ENCODE measurements around the gene SPATA33.
"Not testable (repeated sequence)": the region's sequence is repeated elsewhere in the genome, so short reads cannot be mapped to it uniquely, and the experiment has no call there.

SPATA33 gene

GRCh38 chr16:89695086-89695874 lies 37.6 kb downstream of the SPATA33 start:
- no peak for DNase-seq

GRCh38 chr16:89695875-89696669 lies 38.4 kb downstream of the SPATA33 start:
- DNase-seq: no peak

- DNase-seq: no peak
Measured at GRCh38 chr16:89696670-89697128, 39.1 kb downstream of the SPATA33 start.

- no peak for DNase-seq
Measured at GRCh38 chr16:89697161-89697615, 39.6 kb downstream of the SPATA33 start.

GRCh38 chr16:89697616-89698331 lies 40.1 kb downstream of the SPATA33 start:
- DNase-seq: no peak

GRCh38 chr16:89698717-89699116 lies 41.1 kb downstream of the SPATA33 start:
- DNase-seq: not testable (repeated sequence)

GRCh38 chr16:89699629-89700099 lies 42.0 kb downstream of the SPATA33 start:
- not testable (repeated sequence) for DNase-seq

- peak; percentile 97 to 98 for DNase-seq
Measured at GRCh38 chr16:89700100-89700648, 42.5 kb downstream of the SPATA33 start.

- peak in 1 of 2 donors; percentile 44 for DNase-seq
Measured at GRCh38 chr16:89700649-89701424, 43.2 kb downstream of the SPATA33 start.

- peak; percentile 92 to 97 for DNase-seq
Measured at GRCh38 chr16:89701425-89702406, 44.1 kb downstream of the SPATA33 start, which contains the start of gene SPATA2L. Gene SPATA2L (minus strand): TSS chr16:89701705. CDS start chr16:89701232, 473 bp downstream.

- DNase-seq: no peak
Measured at GRCh38 chr16:89704281-89704680, 46.6 kb downstream of the SPATA33 start.

GRCh38 chr16:89705006-89705405 lies 47.4 kb downstream of the SPATA33 start:
- DNase-seq: no peak

- no peak for DNase-seq
Measured at GRCh38 chr16:89706518-89707260, 49.1 kb downstream of the SPATA33 start.

GRCh38 chr16:89707695-89708094 lies 50.1 kb downstream of the SPATA33 start:
- no peak for DNase-seq

GRCh38 chr16:89708481-89708931 lies 50.9 kb downstream of the SPATA33 start:
- DNase-seq: no peak

- no peak for DNase-seq
Measured at GRCh38 chr16:89709166-89709565, 51.5 kb downstream of the SPATA33 start.

GRCh38 chr16:89709716-89710432 lies 52.2 kb downstream of the SPATA33 start:
- no peak for DNase-seq

- no peak for DNase-seq
Measured at GRCh38 chr16:89710709-89711564, 53.3 kb downstream of the SPATA33 start.
